ENCODE data around the gene EXOG. TPM values are rescaled to one million over a fixed set of nuclear protein-coding genes. Genes with fewer than 3 reads are reported as not detected.

Gene EXOG
- total RNA-seq, 1 donor from 2014 or later, result 11.2 TPM

- H3K27ac ChIP-seq, result peak overlapping the region; percentile 45 to 61
- TF ChIP-seq, protein P1, sequence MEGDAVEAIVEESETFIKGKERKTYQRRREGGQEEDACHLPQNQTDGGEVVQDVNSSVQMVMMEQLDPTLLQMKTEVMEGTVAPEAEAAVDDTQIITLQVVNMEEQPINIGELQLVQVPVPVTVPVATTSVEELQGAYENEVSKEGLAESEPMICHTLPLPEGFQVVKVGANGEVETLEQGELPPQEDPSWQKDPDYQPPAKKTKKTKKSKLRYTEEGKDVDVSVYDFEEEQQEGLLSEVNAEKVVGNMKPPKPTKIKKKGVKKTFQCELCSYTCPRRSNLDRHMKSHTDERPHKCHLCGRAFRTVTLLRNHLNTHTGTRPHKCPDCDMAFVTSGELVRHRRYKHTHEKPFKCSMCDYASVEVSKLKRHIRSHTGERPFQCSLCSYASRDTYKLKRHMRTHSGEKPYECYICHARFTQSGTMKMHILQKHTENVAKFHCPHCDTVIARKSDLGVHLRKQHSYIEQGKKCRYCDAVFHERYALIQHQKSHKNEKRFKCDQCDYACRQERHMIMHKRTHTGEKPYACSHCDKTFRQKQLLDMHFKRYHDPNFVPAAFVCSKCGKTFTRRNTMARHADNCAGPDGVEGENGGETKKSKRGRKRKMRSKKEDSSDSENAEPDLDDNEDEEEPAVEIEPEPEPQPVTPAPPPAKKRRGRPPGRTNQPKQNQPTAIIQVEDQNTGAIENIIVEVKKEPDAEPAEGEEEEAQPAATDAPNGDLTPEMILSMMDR (IDR thresholded peaks at IDR 0.05), result no peak
- DNase-seq (ENCODE audit: low spot score in 2 of 2), result no peak
- peak overlapping the region; percentile 88 to 99 for H3K4me3 ChIP-seq
- intact Hi-C loops (cut with DNase I), result loop anchor here (5.0 to 10.0 kb wide), 4 partner anchors 290 to 1998 kb away; partner anchors contain the start of genes ACAA1, EIF1B, MYD88 and OXSR1
- no peaks in the 10 kb centered on the region for H3K27me3 ChIP-seq
- peaks cover under 1 to 17% of the 10 kb centered on the region in 2 donors for H3K4me1 ChIP-seq
- no peaks in the 10 kb centered on the region for H3K9me3 ChIP-seq
- no peaks in the 10 kb centered on the region for H3K36me3 ChIP-seq
Observed at GRCh38 chr3:38454178-38454883, 41.8 kb upstream of the EXOG start.

- peak in 1 of 2 donors; percentile 83 for DNase-seq (ENCODE audit: low spot score in 2 of 2)
- Histone ChIP-seq H3K27ac (peak overlapping the region; percentile 45 to 61), H3K4me1 (peaks cover 4 to 23% of the 10 kb centered on the region in 2 donors), H3K9me3 (no peaks in the 10 kb centered on the region), H3K27me3 (no peaks in the 10 kb centered on the region), H3K4me3 (peak overlapping the region; percentile 88 to 99), H3K36me3 (no peaks in the 10 kb centered on the region)
- intact Hi-C loops (cut with DNase I), result loop anchor here (5.0 to 10.0 kb wide), 5 partner anchors 290 to 1997 kb away; partner anchors contain the start of genes ACAA1, EIF1B, MYD88 and OXSR1
- TF ChIP-seq, protein P1 (IDR thresholded peaks at IDR 0.05), result no peak
Observed at GRCh38 chr3:38454884-38455638, 41.1 kb upstream of the EXOG start.

- H3K36me3 ChIP-seq, result no peaks in the 10 kb centered on the region
- no peaks in the 10 kb centered on the region for H3K9me3 ChIP-seq
- intact Hi-C loops (cut with DNase I), result loop anchor here (5.0 to 10.0 kb wide), 2 partner anchors 291 to 596 kb away; partner anchors contain the start of genes OXSR1, SCN11A and WDR48
- peaks cover 4 to 30% of the 10 kb centered on the region in 2 donors for H3K4me1 ChIP-seq
- DNase-seq (ENCODE audit: low spot score in 2 of 2), result no peak
- no peaks in the 10 kb centered on the region for H3K27me3 ChIP-seq
- H3K27ac ChIP-seq, result peak overlapping the region; percentile 45 to 61
- H3K4me3 ChIP-seq, result peak overlapping the region; percentile 88 to 99
- TF ChIP-seq, protein P1 (IDR thresholded peaks at IDR 0.05), result no peak
Observed at GRCh38 chr3:38455639-38456430, 40.3 kb upstream of the EXOG start.

GRCh38 chr3:38457111-38458003 lies 38.8 kb upstream of the EXOG start:
- no peak overlapping the region for H3K27ac ChIP-seq
- DNase-seq (ENCODE audit: low spot score in 2 of 2), result no peak
- peaks cover 4 to 34% of the 10 kb centered on the region in 2 donors for H3K4me1 ChIP-seq
- H3K9me3 ChIP-seq, result no peaks in the 10 kb centered on the region
- H3K27me3 ChIP-seq, result no peaks in the 10 kb centered on the region
- TF ChIP-seq, protein P1 (IDR thresholded peaks at IDR 0.05), result no peak
- intact Hi-C loops (cut with DNase I), result loop anchor here (5.0 to 10.0 kb wide), 2 partner anchors 293 to 595 kb away; partner anchors contain the start of genes OXSR1, SCN11A and WDR48
- H3K4me3 ChIP-seq, result no peak overlapping the region
- H3K36me3 ChIP-seq, result no peaks in the 10 kb centered on the region

Measured in ascending aorta (tissue), 2 donors.